Stimulated activated CD8-positive, alpha-beta memory T cell treated with anti-CD3 and anti-CD28 coated beads, Interleukin-15, amount 100 ng/mL, for 48 hours (primary cell): ENCODE results near the gene SMIM38.

Experiments used
- DNase-seq, 2 donors: peaks; one replicate each; pipeline ENCODE4 v3.0.0-alpha.2; 2020; ENCODE audit warnings: low read depth in 2 of 2

SMIM38 gene

DNA sequence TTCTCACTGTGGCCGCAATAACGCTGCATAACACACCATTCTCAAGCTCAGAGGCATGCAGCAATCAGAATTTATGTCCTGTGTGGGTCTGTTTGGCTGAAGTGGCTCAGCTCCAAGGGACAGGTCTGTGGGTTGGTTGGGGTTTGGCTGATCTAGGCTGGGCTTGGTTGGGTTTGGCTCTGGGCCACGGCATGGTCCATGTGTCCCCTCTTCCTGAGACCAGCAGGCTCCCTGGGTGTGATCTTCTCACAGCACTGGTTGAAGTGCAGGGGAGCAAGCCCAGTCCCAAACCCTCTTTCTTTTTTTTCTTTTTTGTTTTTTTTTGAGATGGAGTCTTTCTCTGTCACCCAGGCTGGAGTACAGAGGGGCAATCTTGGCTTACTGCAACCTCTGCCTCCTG, 25.0 kb downstream of the SMIM38 start:
- no peak for DNase-seq

DNA sequence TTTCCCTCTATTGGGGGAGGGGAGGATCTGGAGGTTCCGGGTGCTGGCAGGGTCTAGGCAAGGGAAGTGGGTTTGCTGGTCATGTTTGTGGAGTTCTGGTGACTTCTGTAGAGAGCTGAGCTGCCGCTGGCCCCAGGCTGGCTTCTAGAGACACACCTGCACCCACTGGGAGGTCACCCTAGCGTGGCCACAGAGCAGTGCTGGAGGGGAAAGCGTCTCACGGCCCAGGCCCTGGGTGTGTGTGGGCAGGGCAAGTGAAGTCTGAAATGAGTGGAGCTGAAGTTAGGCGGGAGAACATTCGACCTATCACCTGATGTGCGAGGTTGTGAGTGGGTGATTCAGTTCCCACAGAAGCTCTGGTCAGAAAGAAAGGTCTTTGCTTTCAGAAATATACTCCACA, 27.9 kb downstream of the SMIM38 start:
- no peak for DNase-seq

DNA sequence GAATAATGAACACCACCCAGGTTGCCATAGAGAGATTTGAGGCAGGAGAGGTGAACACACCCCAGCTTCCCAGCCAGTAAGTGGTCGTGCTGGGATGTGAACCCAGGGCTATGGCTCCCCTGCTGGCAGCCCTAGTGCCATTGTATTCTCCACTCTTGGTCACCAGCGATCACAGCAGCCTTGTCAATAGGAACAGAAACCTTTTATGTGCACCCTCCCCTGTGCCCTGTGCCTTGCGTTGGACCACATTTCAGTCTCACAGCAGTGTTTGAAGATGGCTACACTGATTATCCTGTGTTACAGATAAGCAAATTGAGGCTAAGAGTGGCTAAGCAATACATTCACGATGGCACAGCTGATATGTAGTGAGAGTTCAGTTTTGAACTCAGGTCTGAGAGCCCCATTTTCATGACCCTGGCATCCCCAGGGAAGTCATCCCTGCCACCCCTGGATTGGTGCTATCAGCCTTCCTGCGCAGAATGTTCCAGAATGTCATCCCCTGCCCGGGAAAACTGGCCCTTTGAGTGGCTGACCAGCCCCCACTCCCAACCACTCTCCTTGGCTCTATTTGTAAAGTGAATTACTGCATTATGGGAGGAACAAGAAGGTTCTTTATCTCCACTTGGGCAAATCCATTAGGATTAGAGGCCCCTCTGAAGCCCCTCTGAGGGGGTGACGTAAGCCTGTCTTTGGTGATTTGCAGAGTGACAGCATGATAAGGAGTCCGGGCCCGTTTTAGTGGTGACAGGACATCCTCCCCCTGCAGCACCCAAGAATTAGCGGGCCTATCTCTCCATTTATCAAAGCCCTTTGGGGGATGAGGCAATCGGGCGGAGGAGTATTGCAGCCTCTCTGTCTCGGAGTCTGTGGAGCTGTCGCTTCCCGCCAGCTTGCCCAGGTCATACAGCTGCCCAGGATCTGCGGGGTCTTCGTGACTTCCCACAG, 30.9 kb downstream of the SMIM38 start:
- no peak for DNase-seq

DNA sequence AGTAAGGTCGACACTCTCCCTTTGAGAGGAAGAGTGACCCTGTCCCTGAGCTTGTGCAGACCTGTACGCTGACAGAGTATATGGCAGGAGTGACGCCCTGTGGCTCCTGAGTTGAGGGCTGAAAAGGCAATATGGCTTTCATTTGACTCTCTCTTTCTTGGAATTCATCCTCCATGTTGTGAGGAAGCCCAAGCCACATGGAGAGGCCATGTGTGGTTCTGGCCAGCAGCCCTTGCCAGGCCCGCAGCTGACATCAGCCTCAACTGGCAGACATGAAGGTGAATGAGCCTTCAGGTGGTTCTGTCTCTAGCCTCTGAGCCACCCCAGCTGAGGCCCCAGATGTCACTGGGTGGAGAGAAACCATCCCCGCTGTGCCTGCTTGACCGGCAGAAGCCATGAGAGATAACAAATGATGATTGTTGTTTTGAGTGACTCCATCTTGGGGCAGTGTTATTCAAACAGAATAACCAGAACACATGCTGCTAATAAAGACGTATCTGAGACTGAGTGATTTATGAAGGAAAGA, 31.9 kb downstream of the SMIM38 start:
- DNase-seq = no peak

DNA sequence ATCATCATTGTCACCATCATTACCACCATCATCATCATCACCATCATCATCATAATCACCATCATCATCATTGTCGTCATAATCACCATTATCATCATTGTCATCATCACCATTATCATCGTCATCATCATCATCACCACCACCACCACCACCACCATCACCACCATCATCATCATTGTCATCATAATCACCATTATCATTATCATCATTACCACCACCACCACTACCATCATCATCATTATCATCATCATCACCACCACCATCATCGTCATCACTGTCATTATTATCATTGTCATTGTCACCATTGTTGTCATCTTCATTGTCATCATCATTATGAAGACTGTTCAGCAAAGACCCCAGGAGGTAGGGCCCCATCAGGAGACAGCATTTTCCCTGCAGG, 33.3 kb downstream of the SMIM38 start:
- no peak for DNase-seq

DNA sequence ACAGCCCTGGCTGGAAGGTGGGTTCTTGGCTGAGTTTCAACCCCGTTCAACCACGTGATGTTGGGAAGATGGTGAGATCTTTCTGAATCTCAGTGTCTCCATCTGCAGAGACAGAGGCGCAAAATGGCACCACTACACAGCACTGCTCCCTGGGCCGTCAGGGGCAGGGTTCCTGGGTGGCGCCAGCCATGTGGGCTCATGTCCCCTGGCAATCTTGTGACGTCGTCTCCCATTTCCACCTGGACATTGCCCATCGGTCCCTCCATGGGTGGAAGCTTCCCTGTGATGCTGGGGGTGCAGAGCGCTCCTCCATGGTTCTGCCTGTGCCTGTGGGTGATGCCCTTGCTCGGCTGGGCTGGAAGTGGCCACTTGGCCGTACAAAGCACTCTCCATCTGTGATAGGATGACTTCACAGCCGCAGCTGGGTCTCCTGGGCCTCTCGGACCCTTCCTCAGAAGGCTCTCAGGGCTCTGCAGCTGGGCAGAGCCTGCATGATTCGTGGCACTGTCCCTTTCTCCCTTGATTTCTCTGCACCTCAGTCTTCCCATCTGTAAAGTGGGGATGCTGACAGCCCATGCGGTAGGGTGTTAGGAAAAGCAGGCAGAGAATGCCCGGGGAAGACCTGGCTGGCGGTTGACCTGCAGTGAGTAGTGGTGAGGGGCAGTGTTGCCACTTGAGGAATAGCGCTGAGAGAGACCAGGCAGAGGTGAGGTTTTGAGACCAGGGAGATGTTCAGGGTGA, 35.2 kb downstream of the SMIM38 start:
- no peak for DNase-seq

DNA sequence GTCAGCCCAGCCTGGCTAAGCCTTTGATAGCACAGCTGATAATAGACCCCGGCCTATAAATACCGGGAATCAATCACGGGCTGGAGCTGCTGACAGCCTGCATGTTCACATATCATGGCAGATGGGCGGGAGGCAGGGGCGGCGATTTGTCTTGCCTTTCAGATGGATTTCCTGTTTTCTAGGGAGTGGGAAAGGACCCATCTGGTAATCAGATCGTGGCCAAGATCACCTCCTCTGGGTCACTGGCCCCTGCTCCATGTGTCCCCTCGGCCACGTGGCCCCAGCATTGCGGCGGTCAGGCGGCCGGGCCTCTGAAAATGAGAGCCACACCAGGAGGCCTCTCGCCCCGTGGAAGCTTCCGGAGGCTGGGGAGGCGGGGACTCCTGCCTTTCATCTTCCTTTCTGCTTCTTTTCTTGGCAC, 36.6 kb downstream of the SMIM38 start:
- no peak for DNase-seq

DNA sequence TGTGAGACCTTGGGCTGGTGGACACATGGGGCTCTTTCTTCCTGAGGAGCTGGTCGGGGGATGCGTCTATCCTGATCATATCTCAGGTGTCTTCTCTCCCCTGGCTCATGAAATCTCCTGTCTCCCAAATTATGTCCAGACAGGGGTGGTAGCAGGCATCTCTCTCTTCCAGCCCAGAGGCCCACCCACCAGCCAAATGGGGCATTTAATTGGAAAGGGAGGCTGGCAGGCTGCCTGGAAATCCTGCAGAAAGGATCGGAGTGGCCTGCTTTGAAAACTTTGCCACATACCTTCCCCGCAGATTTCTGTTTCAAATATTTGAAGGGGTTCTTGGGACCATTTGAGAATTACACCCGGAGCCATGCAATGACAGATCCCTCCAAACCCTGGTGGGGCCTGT, 37.4 kb downstream of the SMIM38 start:
- DNase-seq = no peak

DNA sequence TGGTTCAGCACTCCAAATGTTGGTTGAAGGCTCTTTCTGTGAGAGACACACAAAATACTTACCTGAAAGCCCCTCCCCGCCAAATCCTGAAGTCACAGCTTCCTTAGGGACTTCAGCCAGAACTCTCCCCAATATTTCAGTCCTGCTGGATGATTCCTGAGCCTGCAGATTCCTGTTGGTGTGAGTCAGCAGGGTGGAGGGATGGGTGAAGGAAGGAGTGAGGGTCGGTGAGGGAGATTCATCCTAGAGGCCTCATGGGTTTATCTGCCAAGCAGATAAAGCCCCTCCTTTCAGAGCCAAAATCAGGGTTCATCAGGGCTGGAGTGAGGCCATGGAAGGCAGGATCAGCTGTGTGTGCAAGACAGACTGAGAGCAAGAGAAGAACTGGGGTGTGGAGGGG, 37.9 kb downstream of the SMIM38 start:
- no peak for DNase-seq

DNA sequence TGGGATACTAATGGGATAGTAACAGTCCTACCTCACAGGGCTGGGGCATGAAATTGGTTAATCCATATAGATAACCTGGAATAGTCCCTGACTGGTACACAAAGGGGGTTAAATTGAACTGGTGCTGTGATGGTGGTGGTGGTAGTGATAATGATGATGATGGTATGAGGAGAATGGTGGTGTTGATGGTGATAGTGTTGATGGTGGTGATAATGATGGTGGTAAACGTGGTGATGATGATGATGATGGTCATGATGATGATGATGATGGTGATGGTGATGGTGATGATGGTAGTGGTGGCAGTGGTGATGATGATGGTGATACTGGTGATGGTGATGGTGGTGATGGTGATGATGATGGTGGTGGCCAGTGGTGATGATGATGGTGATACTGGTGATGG, 38.7 kb downstream of the SMIM38 start:
- DNase-seq = no peak

DNA sequence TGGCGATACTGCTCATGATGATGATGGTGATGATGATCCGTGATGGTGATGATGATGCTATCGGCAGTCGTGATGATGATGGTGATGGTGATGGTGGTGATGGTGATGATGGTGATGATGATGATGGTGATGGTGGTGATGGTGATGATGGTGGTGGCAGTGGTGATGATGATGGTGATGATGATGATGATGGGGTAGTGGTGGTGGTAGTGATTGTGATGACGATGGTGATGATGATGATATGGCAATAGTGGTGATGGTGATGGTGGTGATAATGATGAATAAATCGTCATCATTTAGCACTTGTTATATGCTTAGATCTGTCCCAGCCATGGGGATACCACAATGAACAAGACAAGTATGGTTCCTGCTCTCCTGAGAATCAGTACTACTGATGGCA, 39.2 kb downstream of the SMIM38 start:
- DNase-seq = no peak

DNA sequence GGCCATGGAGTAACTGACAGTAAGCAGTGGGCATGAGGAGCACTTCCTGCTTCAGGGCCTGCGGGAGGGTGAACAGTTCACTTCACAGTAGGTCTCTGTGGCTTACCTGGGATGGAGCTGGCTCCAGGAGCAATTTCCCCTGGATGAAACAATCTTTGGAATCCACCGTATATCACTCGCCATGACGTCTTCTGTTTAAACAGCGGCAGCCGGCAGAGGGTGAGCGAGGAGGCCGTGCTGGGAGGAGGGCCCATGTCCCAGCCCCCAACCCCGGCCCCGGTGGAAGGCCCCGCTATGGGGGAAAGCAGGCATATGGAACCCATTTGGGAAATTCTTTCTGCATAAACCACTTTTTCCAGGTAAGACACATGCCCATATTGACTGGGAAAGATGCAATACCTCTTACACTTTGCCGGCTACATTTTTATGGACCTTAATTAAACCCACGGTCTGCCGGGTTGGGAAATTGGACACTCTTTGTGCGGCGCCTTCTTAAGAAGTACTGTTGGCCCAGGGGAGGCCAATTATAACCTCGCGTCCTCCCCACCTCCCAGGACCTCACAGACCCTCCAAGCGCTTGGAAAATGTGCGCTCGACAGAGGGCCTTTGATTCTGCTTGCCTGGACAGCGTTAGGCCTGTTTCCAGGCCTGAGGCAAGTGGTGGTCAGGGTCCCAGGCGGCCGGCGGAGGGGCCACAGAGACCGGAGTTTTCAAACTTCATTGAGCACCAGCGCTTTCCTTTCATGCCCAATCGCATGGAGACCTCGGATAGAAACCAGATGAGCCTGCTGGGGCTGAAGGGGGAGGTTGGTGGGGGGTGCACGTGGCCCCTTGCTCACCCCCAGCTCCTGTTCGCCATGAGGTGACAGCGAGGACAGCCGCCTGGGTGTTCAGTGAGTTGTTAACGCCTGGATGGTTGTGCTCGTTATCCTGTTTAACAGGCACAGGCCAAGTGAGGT, 40.4 kb downstream of the SMIM38 start:
- no peak for DNase-seq

DNA sequence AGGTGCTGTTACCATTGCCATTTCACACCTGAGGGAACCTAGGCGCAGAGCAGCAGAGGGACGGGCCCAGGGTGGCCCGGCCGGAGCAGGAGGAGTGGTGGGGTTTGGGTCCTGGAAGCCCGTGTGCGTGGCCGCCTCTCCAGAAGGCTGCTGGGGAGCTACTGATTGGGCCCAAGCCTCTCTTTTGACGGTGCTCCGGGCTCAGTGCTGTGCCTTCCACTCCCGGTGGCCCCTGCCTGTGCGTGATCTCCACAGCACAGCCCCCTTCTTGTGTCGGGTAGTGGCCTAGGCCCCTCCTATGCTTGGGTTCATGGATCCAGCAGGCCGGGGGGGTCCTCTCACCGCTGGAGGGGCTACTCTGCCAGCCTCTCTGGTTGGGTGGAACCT, 41.0 kb downstream of the SMIM38 start:
- no peak for DNase-seq

DNA sequence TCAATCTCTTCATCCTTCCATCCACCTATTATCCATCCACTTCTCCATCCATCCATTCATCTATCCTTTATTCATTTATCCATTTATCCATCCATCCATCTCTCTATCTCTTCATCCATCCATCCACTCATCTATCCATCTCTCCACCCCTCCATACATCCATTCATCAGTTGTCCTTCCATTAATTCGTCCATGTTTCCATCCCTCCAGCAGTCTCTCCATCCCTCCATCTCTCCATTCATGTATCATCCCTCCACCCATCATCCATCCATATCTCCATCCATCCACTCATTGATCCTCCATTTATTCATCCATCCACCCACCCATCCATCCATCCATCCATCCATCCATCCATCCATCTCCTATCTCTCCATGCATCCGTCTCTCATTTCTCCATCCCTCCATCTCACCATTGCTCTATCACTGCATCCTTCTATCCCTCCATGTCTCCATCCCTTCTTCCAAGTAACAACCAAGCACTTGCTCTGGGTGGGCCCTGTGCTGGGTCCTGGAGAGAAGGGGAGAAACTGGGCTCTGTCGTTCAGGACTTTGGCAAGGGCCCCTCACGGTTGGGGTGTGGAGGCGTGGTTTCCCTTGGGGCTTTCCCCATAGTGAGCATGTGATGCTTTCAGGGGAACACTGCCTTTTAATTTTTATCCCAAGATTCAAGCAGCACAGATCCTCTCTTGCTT, 43.3 kb downstream of the SMIM38 start:
- DNase-seq = no peak

DNA sequence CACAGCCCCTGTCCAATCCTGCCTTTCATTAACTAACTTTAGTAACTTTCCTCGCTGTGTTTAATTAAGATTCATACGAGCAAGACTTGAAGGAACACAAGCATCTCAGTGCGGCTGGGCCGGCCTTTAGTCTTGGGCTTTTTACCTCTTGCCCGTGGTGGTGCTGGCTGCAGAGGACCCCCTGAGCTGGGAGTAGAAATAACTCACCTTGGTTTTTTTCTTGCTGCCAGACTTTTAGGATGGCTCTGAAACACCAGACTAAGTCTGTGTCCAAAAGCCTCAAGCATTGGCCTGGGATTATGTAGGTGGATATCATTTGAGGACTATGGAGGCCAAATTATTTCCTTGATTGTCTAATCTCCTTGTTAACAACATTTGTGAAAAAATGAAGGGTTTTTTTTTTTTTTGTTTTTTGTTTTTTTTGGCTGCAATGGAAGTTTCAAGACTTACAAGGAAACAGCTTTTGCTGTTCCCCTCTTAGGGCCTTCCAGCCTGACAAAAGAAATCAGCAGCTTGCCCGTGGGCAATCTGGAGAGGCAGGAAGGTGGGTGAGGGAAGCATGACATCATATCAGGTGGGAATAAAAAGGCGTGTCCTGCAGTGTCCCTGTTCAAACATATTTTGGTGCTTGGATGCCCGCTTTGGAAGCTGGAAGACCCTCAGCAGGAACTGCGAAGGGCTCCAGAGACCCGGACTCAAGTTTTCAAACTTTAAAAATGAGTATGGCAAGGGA, 44.0 kb downstream of the SMIM38 start:
- no peak for DNase-seq

DNA sequence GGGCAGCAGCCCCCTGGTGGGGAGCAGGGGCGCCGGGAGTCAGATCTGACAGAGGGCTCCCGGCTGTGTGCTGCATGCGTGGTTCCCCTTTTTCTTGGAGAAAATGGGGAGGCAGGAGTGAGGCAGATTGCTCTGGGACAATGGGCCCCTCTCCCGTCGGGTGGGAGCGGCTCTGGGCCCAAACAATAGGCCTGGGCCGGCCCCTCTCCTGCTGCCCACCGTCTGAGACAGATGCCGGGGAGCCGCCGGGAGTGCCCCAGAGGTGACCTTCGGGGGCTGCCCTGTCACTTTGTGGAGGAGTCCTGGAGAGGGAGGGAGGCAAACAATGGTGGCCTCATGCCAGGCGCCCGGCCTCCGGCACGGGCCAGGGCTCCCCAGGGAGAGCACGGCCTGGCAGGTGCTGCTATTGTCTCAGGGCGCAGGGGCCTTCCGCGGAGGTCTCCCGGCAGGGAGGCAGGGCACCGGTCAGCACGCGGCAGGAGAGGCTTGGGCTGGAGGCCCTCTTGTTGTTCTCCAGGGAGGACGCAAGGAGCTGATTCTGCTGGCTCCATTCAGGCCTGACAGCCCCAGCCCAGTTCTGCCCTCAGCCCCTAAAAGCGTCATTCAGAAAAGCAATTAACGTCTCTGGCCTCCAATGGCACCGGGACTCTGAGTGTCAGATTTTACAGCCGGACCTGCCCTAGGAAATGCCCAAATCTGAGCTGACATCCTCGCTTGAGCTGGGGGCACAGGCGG, 44.8 kb downstream of the SMIM38 start:
- no peak for DNase-seq

DNA sequence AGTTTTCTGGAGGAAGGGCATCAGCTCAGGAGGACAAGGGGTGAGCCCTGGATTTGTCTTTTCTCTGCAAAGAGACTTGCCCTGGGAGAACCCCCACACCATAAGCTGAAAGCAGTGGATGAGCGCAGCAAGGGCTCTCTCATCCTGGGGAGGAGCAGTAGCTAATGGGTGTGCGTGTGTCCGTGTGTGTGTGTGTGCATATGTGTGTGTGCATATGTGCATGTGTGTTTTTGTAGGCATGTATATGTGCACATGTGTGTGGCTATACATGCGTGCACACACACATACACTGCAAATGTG, 45.3 kb downstream of the SMIM38 start:
- DNase-seq = no peak

DNA sequence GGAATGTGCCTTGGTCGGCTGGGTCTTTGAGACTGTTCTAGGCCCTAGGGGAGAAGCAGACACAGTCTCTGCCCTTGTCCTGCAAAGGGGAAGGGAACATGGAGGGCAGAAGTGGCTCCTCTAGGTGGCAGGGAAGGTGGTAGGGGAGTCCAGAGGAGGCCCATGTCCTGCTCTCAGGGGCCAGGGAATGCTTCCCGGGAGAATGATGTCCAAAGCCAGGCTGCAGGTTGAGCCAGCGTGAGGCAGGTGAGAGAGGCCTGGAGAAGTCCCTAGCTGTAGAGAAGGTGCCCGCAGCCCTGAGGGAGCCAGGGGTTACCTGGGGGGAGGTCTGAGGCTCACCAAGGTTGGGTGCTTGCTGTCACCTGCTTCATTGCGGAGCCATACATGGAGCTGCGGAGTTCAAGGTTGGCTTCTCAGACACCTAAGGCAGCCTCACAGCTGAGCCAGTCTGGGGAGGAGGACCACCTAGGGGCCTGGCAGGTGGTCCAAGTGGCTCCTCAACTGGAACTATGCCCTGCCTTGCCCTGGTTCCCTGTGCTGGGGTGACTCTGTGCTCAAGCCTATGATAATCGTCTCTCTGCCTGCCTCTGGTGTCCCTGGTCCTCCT, 46.1 kb downstream of the SMIM38 start:
- no peak for DNase-seq

DNA sequence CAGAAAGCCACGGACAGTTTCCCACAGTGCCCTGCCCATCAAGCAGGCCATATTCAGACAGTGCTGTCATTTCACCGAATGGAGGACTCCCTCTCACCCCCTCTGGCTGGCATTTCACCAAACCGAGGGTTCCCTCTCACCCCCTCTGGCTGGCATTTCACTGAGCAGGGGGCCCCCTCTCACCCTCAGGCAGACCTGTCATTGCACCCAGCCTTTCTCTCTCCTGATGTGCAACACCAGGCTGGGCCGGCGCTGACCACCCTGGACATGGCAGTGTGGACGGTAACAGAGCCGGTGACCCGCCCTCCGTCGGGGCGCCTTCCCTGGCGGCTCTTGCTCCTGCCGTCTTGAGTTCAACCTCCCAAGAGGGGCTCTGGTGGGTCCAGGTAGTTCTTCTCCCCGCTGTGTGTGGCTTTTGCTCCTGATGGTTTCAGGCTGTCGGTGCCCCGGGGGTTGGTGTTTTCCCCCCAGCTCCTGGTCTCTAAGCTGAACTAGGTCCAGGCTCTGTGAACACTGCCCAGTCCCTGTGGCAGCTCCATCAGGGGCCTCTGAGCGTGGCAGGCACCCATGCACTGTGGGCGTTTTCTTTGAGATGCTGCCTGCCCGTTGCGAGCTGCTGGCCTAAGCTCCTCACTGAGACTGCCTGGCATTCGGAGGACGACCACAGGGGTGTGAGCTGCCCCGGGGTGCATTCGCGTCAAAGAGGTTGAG, 46.9 kb downstream of the SMIM38 start:
- DNase-seq = no peak
